Activated CD4-positive, alpha-beta memory T cell treated with anti-CD3 and anti-CD28 coated beads, Interleukin-2, amount 10 ng/mL, durations not matched to agents 7 days and 5 days (primary cell): ENCODE measurements around the gene CPB2. TPM values are rescaled to one million over a fixed set of nuclear protein-coding genes. Genes with fewer than 3 reads are reported as not detected.

Experiments
- CTCF ChIA-PET: fragments of 350-600 bp; sonication (Branson Sonifier 250); formaldehyde crosslinking; loops from one replicate; lab custom pipeline; 2021; ENCODE audit warnings: antibody characterized with exemption, inconsistent platforms; lab: Charles Lee
- POLR2A ChIA-PET: fragments of 350-600 bp; sonication (Branson Sonifier 250); formaldehyde crosslinking; loops from one replicate; lab custom pipeline; 2021; ENCODE audit warnings: antibody characterized with exemption; lab: Charles Lee
- DNase-seq: peaks from one replicate; pipeline ENCODE4 v3.0.0-alpha.2; 2020
- H3K27ac Mint-ChIP-seq: one replicate; pipeline ENCODE4 v1.8.0; 2021; ENCODE audit warnings: mild to moderate bottlenecking, mixed read lengths
- H3K27me3 Mint-ChIP-seq: one replicate; pipeline ENCODE4 v1.8.0; 2021; ENCODE audit warnings: mixed read lengths
- H3K36me3 Mint-ChIP-seq: one replicate; pipeline ENCODE4 v1.8.0; 2021; ENCODE audit warnings: low read depth, mixed read lengths
- H3K4me1 Mint-ChIP-seq: one replicate; pipeline ENCODE4 v1.8.0; 2021; ENCODE audit warnings: mixed read lengths
- H3K4me3 Mint-ChIP-seq: one replicate; pipeline ENCODE4 v1.8.0; 2021; ENCODE audit warnings: mild to moderate bottlenecking, mixed read lengths
- H3K9me3 Mint-ChIP-seq: one replicate; pipeline ENCODE4 v1.8.0; 2021; ENCODE audit warnings: mixed read lengths
- total RNA-seq, 2 experiments: library from RNA; stranded (reverse); gene quantifications; one replicate each; pipeline ENCODE4 v1.2.3, GENCODE V29; 2021

CPB2 gene
- total RNA-seq, 2 experiments from 2014 or later, result not detected

- CTCF ChIA-PET, result no interaction called here
- POLR2A ChIA-PET, result interaction anchor here (1.7 kb wide), 1 partner anchor 21 kb away, joined by 4 read pairs; the partner anchor contains the start of gene ZC3H13
- no peak for DNase-seq
- peaks cover 64% of the 10 kb centered on the region for H3K36me3 Mint-ChIP-seq
- H3K4me3 Mint-ChIP-seq, result no peak overlapping the region
- H3K27ac Mint-ChIP-seq, result peak overlapping the region; percentile 9
- H3K4me1 Mint-ChIP-seq, result peaks cover 12% of the 10 kb centered on the region
- H3K9me3 Mint-ChIP-seq, result peaks cover 5% of the 10 kb centered on the region
- no peaks in the 10 kb centered on the region for H3K27me3 Mint-ChIP-seq
These were observed 73.1 kb downstream of the CPB2 start for GRCh38 chr13:46031581-46032263.

GRCh38 chr13:46025157-46025556 is 79.7 kb downstream of the CPB2 start:
- POLR2A ChIA-PET, result interaction anchor here (1.3 kb wide), 1 partner anchor 8 kb away, joined by 3 read pairs; no protein-coding TSS in a partner anchor
- no peak overlapping the region for H3K27ac Mint-ChIP-seq
- H3K27me3 Mint-ChIP-seq, result no peaks in the 10 kb centered on the region

GRCh38 chr13:46022481-46022880 is 82.4 kb downstream of the CPB2 start:
- no peaks in the 10 kb centered on the region for H3K27me3 Mint-ChIP-seq
- H3K9me3 Mint-ChIP-seq, result no peaks in the 10 kb centered on the region
- DNase-seq, result no peak
- peaks cover 18% of the 10 kb centered on the region for H3K36me3 Mint-ChIP-seq
- CTCF ChIA-PET, result no interaction called here
- POLR2A ChIA-PET, result no interaction called here
- peaks cover 3% of the 10 kb centered on the region for H3K4me1 Mint-ChIP-seq
- no peak overlapping the region for H3K27ac Mint-ChIP-seq
- no peak overlapping the region for H3K4me3 Mint-ChIP-seq

More at GRCh38 chr13:46025157-46025556, 79.7 kb downstream of the CPB2 start:
- H3K9me3 Mint-ChIP-seq, result peaks cover 3% of the 10 kb centered on the region
- CTCF ChIA-PET, result no interaction called here
- no peak overlapping the region for H3K4me3 Mint-ChIP-seq
- H3K36me3 Mint-ChIP-seq, result peaks cover 31% of the 10 kb centered on the region
- no peak for DNase-seq
- H3K4me1 Mint-ChIP-seq, result no peaks in the 10 kb centered on the region

DNA sequence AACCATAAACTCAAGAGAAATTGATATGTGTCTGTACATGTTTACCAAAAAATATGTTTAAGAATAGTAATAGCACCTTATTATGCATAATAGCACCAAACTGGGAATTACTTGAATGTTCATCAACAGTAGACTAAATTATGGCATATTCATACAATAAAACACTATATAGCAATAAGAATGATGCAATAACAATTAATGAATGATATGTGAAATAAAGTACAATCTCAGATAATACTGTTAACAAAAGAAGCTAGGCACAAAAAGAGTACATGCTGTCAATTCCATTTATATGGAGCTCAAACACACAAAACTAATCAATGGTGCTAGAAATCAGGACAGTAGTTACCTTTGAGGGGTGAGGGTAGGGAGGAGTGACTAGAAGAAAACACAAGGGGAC is 88.6 kb downstream of the CPB2 start:
- POLR2A ChIA-PET, result no interaction called here
- Mint-ChIP-seq H3K9me3 (no peaks in the 10 kb centered on the region), H3K4me3 (no peak overlapping the region), H3K36me3 (peaks cover 35% of the 10 kb centered on the region), H3K27me3 (no peaks in the 10 kb centered on the region), H3K4me1 (peaks cover 5% of the 10 kb centered on the region), H3K27ac (no peak overlapping the region)
- CTCF ChIA-PET, result no interaction called here
- no peak for DNase-seq

GRCh38 chr13:46015366-46015765 is 89.5 kb downstream of the CPB2 start:
- H3K36me3 Mint-ChIP-seq, result peaks cover 37% of the 10 kb centered on the region
- H3K27me3 Mint-ChIP-seq, result no peaks in the 10 kb centered on the region
- ChIA-PET CTCF (no interaction called here), POLR2A (no interaction called here)
- no peaks in the 10 kb centered on the region for H3K9me3 Mint-ChIP-seq
- H3K4me3 Mint-ChIP-seq, result no peak overlapping the region
- H3K4me1 Mint-ChIP-seq, result peaks cover 5% of the 10 kb centered on the region
- H3K27ac Mint-ChIP-seq, result no peak overlapping the region
- no peak for DNase-seq

DNA sequence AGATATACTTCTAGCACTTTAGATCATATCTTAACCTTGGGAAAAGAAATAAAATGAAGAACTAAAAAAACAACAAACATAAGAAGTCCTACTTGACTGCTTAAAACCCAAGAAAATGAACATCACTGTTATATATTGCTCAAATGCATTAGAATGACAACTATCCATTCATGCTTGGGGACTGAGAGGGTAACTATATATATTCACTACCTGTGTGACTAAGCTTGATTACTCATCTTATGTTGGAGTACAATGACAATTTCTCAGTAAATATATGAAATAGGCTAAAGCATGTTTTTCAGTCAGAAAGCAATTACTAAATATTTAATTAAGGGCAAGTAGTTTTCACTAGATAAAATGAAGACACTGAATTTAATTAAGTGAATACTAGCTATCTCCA is 92.4 kb downstream of the CPB2 start:
- Mint-ChIP-seq H3K27ac (no peak overlapping the region), H3K4me3 (no peak overlapping the region), H3K36me3 (peaks cover 38% of the 10 kb centered on the region), H3K9me3 (no peaks in the 10 kb centered on the region), H3K4me1 (peaks cover 2% of the 10 kb centered on the region), H3K27me3 (no peaks in the 10 kb centered on the region)
- ChIA-PET POLR2A (no interaction called here), CTCF (interaction anchor here (0.6 kb wide), 2 partner anchors 259 to 307 kb away, joined by 3 to 8 read pairs; no protein-coding TSS in a partner anchor)
- DNase-seq, result no peak

GRCh38 chr13:46010148-46010547 is 94.7 kb downstream of the CPB2 start:
- DNase-seq, result no peak
- Mint-ChIP-seq H3K4me1 (peaks cover 2% of the 10 kb centered on the region), H3K27ac (no peak overlapping the region), H3K9me3 (no peaks in the 10 kb centered on the region), H3K36me3 (peaks cover 32% of the 10 kb centered on the region), H3K27me3 (no peaks in the 10 kb centered on the region), H3K4me3 (no peak overlapping the region)
- CTCF ChIA-PET, result no interaction called here
- POLR2A ChIA-PET, result interaction anchor here (2.8 kb wide), 1 partner anchor 42 kb away, joined by 8 read pairs; the partner anchor contains the start of gene ZC3H13

- no peak overlapping the region for H3K27ac Mint-ChIP-seq
- H3K9me3 Mint-ChIP-seq, result no peaks in the 10 kb centered on the region
- H3K4me1 Mint-ChIP-seq, result peaks cover 2% of the 10 kb centered on the region
- DNase-seq, result no peak
- ChIA-PET CTCF (no interaction called here), POLR2A (no interaction called here)
- H3K27me3 Mint-ChIP-seq, result no peaks in the 10 kb centered on the region
- H3K36me3 Mint-ChIP-seq, result peaks cover 34% of the 10 kb centered on the region
- no peak overlapping the region for H3K4me3 Mint-ChIP-seq
These were observed 96.2 kb downstream of the CPB2 start for GRCh38 chr13:46008631-46009030.

GRCh38 chr13:46006688-46007452 is 98.0 kb downstream of the CPB2 start:
- Mint-ChIP-seq H3K27ac (no peak overlapping the region), H3K36me3 (peaks cover 37% of the 10 kb centered on the region), H3K27me3 (no peaks in the 10 kb centered on the region), H3K4me1 (no peaks in the 10 kb centered on the region), H3K4me3 (no peak overlapping the region), H3K9me3 (no peaks in the 10 kb centered on the region)
- ChIA-PET CTCF (no interaction called here), POLR2A (no interaction called here)
- DNase-seq, result no peak

GRCh38 chr13:46004491-46004890 is 100.3 kb downstream of the CPB2 start:
- CTCF ChIA-PET, result no interaction called here
- Mint-ChIP-seq H3K27ac (no peak overlapping the region), H3K4me3 (no peak overlapping the region), H3K4me1 (no peaks in the 10 kb centered on the region), H3K27me3 (no peaks in the 10 kb centered on the region), H3K9me3 (no peaks in the 10 kb centered on the region), H3K36me3 (peaks cover 53% of the 10 kb centered on the region)
- POLR2A ChIA-PET, result no interaction called here
- DNase-seq, result no peak

Other genes with a start within 250 kb of the CPB2 start
- 10 to 100 TPM; 34.1 to 37.7 TPM for gene ZC3H13, start 52.3 kb downstream of the CPB2 start, total RNA-seq
- 1,000 to 10,000 TPM; 1,272 to 1,280 TPM for gene LCP1, start 77.1 kb upstream of the CPB2 start, total RNA-seq
- gene LRRC63, start 106.9 kb upstream of the CPB2 start, total RNA-seq, result 1 to 10 TPM in 1 of 2 experiments, under 1 TPM in 1; 0.83 to 1.1 TPM